HG02981 (cell line): Measurements from ENCODE around the gene ENPEP.

Source experiments
- ATAC-seq: cut with Tn5 transposase; IDR thresholded peaks from one replicate; pipeline ENCODE4 v1.9.1; 2021; ENCODE audit warnings: mild to moderate bottlenecking, moderate library complexity; ENCODE audit not compliant: unreplicated experiment

ENPEP gene

GRCh38 chr4:110597582-110597981 is 121.6 kb downstream of the ENPEP start:
- no peak for ATAC-seq

- ATAC-seq, result no peak
These were observed 126.1 kb downstream of the ENPEP start for GRCh38 chr4:110602061-110602460.

DNA sequence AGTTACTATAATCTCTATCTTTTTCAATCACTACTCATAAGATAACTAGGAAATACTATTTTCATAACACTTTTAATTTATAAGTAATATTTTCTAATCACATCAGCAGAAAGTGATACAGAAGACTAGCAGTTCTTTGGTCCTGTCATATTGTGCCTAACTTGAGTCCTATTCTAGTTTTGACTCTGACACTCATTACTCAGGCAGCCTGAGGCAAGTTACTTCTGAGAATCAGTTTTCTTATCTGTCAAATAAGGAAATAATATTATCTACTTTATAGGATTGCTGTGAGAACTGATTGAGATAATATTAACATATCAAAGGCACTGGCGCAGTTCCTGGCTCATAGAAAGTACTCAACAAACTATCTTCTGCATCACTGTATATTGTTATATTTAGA is 129.1 kb downstream of the ENPEP start:
- ATAC-seq, result no peak

GRCh38 chr4:110609044-110609750 is 133.2 kb downstream of the ENPEP start:
- no peak for ATAC-seq

GRCh38 chr4:110610620-110610939 is 134.6 kb downstream of the ENPEP start:
- peak; percentile 8 for ATAC-seq

- ATAC-seq, result peak; percentile 91
These were observed 135.2 kb downstream of the ENPEP start for GRCh38 chr4:110610940-110611831.

DNA sequence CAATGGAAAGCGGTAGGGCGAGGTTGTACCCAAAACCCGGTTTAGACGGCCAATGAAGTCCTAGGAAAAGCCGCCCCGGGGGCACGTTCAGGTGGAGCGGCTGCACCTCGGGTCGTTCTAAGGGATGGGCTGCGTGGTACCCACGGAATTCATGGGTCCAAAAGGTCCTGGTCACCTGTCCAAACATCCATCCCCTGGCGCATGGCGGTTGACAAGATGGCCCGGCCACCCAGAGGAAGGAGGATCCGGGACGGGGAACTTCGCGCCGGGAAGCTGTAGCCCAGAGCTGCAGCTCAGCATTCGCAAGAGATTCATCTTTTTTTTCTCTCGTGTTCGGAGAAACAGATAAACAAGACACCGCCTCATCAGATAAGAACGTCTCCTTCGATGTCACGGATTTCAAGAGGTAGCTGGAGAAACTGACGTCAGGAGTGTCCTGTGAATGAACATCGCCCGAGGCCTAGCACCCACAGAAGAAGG is 136.1 kb downstream of the ENPEP start:
- ATAC-seq, result no peak

- no peak for ATAC-seq
These were observed 136.8 kb downstream of the ENPEP start for GRCh38 chr4:110612631-110613269.

GRCh38 chr4:110613745-110614144 is 137.8 kb downstream of the ENPEP start:
- ATAC-seq, result no peak

- no peak for ATAC-seq
These were observed 138.4 kb downstream of the ENPEP start for GRCh38 chr4:110614173-110614963.
